Esophagus mucosa (tissue), 1 donor: ENCODE measurements around the gene SCGB1C1. TPM values are rescaled to one million over a fixed set of nuclear protein-coding genes. Genes with fewer than 3 reads are reported as not detected.

Source experiments
- ATAC-seq: fragments of 200-7000 bp; cut with Tn5 transposase; one replicate; pipeline ENCODE4 v1.9.1; 2020
- total RNA-seq: library from RNA; stranded (reverse); gene quantifications from one replicate; pipeline ENCODE4 v1.2.4, GENCODE V29; 2023
- donor health status: DM: yes; HTN: yes; CAD: no.

The SCGB1C1 gene
- total RNA-seq, 1 donor from 2014 or later = not detected

- ATAC-seq = no peak
Measured at GRCh38 chr11:205221-206001, 12.5 kb downstream of the SCGB1C1 start.

- ATAC-seq = no peak
Measured at GRCh38 chr11:206002-206384, 13.1 kb downstream of the SCGB1C1 start.

GRCh38 chr11:206526-207207 is 13.8 kb downstream of the SCGB1C1 start:
- peak; percentile 11 for ATAC-seq

GRCh38 chr11:207208-207862 is 14.5 kb downstream of the SCGB1C1 start, which contains the start of the genes BET1L and RIC8A:
TSS of gene BET1L (minus strand) at chr11:207399. CDS start at chr11:207321, 78 bp downstream.
TSS of gene RIC8A (plus strand) at chr11:207708. CDS start at chr11:208855, 1,147 bp downstream.
- ATAC-seq = peak; percentile 89

GRCh38 chr11:207863-208180 is 14.9 kb downstream of the SCGB1C1 start:
- ATAC-seq = no peak

- peak; percentile 67 for ATAC-seq
Measured at GRCh38 chr11:208181-208916, 15.5 kb downstream of the SCGB1C1 start.

GRCh38 chr11:208917-209260 is 16.0 kb downstream of the SCGB1C1 start:
- ATAC-seq = no peak

GRCh38 chr11:209275-210121 is 16.6 kb downstream of the SCGB1C1 start:
- no peak for ATAC-seq

GRCh38 chr11:210122-210802 is 17.4 kb downstream of the SCGB1C1 start:
- ATAC-seq = no peak

- ATAC-seq = no peak
Measured at GRCh38 chr11:210803-211180, 17.9 kb downstream of the SCGB1C1 start.

- ATAC-seq = no peak
Measured at GRCh38 chr11:211295-211694, 18.4 kb downstream of the SCGB1C1 start.

- no peak for ATAC-seq
Measured at GRCh38 chr11:211741-212140, 18.9 kb downstream of the SCGB1C1 start.

- no peak for ATAC-seq
Measured at GRCh38 chr11:212150-213100, 19.5 kb downstream of the SCGB1C1 start.

GRCh38 chr11:213111-213510 is 20.2 kb downstream of the SCGB1C1 start:
- ATAC-seq = no peak

GRCh38 chr11:214083-214482 is 21.2 kb downstream of the SCGB1C1 start:
- ATAC-seq = no peak

- ATAC-seq = peak; percentile 60
Measured at GRCh38 chr11:215581-216037, 22.7 kb downstream of the SCGB1C1 start.

GRCh38 chr11:216081-216974 is 23.4 kb downstream of the SCGB1C1 start:
- no peak for ATAC-seq

GRCh38 chr11:217704-218103 is 24.8 kb downstream of the SCGB1C1 start:
- ATAC-seq = no peak
